Measurements from ENCODE around the gene APC2.
A peak's percentile ranks its signal among the peaks of the same experiment; 100 is the strongest.
"Not testable (repeated sequence)": the region's sequence is repeated elsewhere in the genome, so short reads cannot be mapped to it uniquely, and the experiment has no call there.

The APC2 gene

DNA sequence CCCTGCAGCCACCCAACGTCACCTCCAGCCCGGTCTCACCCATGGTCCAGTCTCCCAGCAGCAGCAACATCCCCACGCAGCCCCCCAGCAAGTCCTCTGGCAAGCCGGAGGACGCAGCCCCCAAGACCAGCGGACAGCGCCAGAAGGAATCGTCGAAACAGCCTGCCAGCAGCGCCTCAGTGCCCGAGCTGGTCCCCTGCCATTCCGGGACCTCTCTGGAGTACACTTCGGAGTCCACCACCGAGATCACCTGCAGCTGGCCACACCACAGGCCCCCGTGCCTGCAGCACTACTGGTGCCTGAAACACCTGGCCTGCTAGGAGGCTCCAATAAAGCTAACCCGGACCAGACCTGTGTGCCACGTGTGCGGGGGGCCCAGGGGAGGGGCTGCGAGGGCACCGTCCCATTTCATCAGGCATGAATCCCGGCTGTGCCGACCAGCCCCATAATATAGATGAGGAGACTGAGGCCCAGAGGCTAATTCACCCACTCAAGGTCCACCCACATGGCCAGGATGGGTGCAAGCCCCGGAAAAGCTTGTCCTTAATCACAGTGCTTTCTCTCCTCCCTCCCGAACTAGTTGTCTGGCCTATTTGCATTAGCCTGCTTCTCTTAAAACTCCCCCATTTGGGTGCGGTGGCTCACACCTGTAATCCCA lies 47.8 kb downstream of the APC2 start:
- DNase-seq, result no peak

DNA sequence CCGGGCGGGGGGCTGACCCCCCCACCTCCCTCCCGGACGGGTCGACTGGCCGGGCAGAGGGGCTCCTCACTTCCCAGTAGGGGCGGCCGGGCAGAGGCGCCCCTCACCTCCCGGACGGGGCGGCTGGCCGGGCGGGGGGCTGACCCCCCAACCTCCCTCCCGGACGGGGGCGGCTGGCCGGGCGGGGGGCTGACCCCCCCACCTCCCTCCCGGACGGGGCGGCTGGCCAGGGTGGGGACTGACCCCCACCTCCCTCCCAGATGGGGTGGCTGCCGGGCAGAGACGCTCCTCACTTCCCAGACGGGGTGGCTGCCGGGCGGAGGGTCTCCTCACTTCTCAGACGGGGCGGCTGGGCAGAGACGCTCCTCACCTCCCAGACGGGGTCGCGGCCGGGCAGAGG lies 49.3 kb downstream of the APC2 start:
- DNase-seq, result not testable (repeated sequence)

DNA sequence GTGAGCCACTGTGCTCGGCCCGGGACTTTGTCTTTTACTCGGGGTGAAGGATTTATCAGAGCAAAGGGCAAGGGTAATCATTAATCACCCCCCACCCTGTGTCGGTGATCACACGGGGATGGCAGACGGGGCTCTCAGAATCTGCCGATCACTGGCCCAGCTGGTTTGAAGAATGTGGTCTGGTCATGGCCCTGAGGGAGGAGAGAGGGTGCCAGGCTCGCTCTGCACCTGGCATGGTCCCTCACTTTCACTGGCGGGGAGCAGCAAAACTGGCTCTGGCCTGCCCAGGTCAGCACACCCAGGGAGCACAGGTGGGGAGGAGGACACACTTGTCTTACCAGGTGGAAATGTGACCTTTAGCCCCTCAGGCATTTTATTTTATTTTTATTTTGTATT lies 51.3 kb downstream of the APC2 start:
- no peak for DNase-seq

DNA sequence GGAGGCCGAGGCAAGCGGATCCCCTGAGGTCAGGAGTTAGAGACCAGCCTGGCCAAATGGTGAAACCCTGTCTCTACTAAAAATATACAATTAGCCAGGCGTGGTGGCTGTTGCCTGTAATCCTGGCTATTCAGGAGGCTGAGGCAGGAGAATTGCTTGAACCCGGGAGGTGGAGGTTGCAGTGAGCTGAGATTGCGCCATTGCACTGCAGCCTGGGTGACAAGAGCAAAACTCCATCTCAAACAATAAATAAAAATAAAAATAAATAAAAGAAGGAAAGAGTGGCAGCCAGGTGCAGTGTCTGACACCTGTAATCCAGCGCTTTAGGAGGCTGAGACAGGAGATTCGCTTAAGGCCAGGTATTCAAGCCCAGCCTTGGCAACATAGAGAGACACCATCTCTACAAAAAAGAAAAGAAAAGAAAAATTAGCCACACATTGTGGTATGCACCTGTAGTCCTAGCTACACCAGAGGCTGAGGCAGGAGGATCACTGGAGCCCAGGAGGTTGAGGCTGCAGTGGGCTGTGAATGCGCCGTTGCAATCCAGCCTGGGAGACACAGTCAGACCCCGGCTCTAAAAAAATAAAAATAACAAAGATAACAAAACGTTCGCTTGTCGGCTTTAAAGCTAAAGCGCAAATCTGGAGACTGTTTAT lies 52.6 kb downstream of the APC2 start:
- DNase-seq, result no peak

DNA sequence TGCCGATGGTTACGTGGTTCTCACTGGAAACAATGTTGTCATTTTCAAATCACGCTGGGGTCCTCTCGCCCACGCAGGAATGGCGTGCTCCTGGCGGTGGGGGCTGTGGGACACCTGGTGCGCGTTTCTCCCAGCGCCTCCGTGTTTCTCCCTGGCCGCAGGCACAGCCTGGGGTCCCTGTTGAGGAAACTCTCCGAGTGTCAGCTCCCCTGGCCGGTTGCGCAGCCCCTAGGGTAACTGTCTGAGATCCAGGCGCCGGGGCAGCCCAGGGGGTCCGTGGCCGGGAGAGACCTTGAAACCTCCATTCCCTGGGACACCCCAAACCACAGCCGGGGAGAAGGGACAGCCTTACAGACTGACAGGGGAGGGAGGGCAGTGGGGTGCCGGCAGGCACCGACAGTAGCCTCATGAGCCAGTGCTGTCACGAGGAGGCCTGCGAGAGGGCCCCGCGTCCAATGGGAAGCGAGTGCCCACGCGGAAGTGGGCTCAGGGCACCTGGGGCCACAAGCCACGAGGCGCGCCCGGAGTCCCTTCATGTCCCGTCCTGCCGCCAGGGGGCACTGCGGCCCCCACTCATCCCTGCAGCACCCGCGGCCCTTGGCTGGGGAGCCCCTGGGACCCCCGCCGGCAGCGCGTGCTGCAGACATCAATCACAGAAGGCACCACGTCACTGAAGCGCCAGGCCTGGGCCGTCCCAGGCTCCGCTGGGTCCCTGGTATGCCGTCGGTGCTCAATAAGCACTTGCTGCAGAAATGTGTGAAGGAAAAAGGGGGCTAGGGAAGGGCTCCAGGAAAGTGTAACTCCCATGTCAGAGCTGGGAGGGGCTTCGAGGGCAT lies 53.4 kb downstream of the APC2 start:
- peak; percentile 83 for DNase-seq

DNA sequence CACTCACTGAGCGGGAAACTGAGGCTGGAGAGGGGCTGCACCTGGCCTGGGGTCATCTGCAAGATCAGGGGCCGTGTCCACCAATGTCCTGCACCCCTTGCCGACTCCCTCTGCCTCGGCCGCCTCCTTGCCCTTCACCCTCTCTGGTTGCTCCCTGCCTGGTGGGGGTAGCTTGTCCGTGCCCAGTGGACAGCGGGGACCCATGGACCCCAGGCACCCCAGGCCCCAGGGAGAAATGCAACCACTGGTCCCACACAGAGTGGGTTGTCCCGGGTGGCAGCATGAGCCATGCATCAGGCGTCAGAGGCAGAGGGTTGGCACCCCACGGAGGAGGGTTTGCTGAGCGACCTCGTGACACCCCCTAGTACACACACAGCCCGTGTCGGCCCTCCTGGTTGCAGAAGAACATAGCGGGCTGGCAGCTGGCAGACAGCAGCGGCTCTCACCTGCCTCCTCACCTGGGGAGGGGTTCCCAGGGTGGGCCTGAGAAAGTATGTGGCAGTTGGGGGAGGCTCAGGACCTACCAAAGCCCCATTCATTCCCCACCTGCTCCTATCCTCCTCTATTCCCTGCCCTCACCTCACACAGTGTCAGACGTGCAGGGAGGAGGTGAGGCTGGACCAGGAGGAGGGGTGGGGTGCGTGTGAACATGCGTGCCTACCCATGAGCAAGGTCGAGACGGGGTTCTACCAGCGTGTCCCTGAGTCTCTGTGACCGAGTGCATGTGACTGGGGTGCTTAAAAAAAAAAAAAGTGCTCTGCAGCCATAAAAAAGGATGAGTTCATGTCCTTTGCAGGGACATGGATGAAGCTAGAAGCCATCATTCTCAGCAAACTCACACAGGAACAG lies 54.2 kb downstream of the APC2 start:
- DNase-seq, result no peak

DNA sequence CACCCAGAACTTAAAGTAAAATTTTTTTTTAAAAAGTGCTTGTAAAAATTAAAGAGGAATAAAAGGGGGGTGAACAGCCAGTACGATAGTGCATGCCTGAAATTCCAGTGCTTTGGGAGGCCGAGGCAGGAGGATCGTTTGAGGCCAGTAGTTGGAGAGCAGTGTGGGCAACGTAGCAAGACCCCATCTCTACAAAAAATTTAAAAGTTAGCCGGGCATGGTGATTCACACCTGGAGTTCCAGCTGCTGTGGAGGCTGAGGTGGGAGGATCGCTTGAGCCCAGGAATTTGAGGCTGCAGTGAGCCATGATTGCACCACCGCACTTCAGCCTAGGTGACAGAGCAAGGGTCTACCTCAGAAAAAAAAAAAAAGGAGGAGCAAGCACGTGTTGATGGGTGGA lies 55.1 kb downstream of the APC2 start:
- no peak for DNase-seq

DNA sequence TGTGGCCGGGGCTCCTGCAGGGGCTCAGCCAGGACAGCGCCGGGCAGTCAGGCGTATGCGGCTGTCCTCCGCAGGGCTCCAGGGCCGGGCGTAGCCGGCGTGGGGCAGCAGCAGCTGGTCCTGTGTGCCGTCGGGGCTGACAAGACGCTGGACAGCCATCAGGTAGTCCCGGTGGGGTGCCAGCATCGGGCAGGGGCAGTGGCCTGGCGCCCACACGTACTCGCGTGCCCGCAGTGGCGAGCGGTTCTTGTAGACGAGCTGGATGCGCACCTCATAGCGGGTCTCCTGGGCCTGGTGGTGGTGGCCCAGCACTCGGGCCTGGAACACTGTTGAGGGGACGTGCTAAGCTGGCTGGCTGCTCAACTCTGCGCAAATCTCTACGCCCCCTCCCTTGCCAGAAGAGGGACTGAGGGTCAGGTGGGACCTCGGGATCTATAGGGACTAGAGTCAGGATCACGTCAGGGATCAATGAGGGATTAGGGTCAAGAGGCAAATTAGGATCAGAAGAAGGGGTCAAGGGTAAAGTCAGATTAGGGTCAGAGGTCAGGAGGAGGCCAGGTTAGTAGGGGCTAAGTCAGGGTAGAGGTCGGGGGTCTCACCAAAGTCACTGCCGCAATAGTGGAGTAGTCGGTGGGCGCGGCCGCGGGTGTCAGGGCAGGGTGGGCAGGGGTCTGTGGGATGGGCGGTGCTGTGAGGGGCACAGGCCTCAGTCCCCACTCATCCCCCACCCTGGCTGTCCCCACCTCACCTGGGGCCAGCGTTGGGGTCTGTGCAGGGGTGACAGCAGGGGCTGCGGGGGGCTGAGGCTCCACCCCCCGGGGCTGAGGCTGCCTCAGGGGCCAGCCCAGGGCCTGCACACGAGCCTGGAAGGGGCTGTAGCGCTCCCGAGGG lies 56.3 kb downstream of the APC2 start:
- no peak for DNase-seq

DNA sequence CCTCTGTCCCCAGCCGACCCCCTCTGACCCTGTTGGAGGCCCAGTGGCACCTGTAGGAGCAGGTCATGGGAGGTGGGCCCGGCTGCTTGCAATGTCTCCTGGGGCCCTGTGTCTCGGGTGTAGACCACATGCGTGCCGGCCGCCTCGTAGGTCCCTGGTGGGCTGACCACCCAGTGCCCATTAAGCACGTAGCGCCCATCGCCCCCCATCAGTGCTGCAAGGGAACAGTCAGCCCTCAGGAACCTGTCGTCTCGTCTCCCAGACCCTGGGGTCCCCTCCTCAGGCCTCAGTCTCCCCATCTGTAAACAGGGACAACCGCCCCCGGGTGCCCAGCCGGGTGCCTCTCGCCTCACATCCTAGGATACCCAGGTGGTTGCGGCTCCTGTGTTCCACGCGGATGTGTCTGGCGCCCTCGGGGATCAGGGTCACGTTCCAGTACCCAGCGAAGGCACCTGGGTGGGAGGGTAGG lies 57.3 kb downstream of the APC2 start:
- DNase-seq, result no peak

DNA sequence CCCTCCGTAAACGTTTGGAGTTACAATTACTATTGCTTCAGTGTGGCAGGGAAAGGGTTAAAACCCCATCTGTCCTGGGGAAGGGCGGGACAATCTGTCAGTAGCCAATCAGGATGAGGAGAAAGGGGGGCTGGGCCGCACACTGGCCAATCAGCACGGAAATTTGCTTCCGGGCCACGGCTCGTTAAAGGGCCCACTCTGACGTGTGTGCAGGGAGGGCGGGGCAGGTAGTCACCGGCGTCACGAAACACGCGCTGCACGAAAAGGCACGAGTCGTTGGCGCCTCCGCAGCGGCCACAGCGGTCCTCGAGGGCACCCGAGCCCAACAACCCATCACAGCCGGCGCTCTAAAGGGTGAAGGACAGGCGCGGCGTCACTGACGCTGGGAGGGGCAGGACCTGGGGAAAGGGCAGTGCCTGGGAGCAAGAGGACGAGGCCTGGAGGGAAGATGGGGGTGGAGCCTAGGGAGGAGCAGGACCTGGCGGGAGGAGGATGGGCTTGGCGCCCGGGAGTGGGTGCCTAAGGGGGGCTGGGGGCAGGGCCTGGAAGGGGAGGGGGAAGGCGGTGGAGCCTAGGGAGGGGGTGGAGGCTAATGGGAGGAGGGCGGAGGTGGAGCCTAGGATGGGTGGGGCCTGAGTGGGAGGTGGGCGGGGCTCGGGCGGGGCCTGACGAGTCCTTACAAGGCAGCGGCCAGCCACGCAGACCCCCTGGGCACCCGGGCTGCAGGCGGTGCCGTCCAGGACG lies 58.0 kb downstream of the APC2 start:
- DNase-seq, result peak; percentile 93

DNA sequence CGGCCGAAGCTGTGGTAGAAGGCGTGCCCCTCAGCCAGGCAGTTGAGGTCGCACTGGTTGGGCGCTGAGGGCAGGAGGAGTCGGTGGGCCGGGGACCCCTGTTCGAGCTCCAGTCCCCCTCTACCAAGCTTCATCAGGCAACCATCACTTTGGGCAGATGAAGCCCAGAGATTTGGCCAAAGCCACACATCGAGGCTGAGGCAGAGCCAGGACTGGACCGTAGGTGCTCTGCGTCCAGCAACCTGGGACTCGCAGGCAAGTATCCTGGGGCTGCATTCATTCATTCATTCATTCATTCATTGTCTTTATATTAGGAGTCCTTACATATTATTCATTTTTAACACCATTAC lies 58.6 kb downstream of the APC2 start:
- DNase-seq, result no peak

DNA sequence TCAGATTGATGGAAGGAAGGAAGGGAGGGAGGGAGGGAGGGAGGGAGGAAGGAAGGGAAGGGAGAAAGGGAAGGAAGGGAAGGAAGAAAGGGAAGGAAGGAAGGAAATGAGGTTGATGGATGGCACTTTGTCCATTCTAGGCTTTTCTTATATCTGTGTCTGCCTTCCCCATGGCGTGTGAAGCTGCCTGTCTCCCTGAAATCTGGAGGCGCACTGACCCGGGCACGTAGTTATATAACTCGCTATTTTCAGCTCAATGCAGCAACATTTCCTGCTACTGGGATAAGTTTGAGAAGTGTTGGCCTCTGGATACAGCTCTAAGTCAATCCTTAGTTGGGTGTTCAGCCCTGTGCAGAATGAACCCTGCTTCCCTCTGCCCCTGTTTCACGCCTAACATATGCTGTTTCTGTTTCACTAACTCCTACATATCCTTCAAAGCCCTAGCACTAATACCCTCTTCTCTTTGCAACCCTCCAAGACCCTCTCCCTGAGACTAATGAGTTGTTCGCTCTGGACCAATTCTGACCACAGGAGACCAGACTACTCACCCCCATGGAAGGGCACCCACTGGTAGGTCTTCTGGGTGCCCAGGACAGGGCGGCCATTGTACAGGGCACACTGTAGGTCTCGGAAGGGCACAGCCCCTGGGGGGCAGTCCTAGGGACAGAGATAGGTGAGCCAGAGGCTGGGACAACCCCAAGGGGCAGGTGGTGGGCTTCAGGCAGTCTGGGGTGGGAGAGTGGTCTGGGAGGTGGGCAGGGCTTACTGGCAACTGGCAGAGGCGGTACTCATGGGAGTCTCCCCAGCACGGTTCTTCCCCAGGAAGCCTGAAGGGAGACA lies 59.9 kb downstream of the APC2 start:
- no peak for DNase-seq

DNA sequence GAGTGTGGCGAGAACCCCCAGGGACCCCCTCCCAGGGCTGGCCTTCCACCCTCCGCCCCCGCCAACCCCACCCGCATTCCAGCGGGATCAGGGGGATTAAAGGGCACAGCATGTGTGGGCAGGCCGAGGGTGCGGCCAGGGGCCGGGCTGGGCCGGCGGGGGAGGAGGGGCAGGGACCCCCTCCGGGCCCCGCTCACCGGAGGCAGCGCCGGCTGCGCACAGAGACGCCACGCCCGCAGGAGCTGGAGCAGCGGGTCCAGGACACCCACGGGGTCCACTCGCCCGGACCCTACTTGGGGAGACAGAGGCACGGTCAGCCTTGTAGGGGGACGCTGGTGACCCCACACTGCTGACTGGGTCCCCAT lies 60.5 kb downstream of the APC2 start:
- no peak for DNase-seq

DNA sequence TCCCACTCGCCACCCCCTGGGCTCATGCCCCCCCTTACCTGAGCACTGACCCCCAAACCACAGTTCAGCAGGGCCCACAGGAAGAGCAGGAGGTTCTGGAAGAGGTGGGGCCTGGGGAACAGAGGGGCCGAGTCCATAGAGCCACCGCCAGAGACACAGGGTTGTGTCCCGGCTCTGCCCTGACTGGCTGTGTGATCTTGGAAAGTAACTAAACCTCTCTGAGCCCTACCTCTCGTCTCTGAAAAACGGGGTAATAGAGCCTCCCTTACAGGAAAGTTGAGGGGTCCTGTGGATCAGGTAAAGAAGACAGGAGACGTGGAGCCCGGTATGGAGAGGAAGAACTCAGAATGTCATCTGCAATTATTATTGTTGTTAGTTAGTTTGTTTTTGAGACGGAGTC lies 60.9 kb downstream of the APC2 start:
- DNase-seq, result no peak

DNA sequence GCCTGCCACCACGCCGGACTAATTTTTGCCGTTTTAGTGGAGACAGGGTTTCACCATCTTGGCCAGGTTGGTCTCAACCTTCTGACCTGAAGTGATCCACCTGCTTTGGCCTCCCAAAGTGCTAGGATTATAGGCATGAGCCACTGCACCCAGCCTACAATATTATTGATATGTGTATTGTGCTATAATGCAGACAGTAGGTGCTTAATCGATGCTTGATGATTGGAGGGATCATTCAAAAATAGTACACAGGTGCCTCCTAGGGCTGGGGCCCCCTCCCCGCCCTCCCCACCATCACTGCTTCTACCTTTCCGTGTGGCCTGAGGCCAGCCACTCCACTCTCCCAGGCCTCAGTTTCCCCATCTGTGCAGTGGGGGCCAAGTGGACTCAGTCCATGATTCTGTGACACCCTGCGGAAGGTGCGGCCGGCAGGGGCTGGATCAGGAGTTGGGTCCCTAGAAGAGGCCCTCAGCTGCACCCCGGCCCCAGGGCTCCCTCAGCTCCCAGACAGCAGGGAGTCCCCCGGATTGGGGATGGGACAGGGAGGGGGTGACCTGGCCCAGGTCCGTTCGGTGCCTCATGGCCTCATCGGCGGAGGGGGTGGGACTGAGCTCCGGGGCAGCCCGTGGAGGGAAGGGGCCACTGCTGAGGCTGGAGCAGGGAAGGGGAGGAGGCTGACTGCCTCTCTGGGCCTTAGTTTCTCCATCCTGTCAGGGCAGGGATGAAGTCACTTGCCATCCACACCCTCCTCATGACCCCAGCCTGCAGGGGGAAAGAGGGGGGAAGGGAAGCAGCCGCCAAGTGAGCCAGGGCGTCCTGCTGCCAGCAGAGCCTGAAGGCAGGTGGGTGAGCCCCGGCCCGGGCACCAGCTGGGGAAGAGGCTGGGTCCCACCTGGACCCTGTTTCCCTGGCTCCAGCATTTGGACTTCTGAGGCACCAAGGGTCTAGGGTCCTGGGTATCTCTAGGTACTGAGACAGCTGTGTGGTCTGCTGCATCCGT lies 61.7 kb downstream of the APC2 start:
- no peak for DNase-seq

DNA sequence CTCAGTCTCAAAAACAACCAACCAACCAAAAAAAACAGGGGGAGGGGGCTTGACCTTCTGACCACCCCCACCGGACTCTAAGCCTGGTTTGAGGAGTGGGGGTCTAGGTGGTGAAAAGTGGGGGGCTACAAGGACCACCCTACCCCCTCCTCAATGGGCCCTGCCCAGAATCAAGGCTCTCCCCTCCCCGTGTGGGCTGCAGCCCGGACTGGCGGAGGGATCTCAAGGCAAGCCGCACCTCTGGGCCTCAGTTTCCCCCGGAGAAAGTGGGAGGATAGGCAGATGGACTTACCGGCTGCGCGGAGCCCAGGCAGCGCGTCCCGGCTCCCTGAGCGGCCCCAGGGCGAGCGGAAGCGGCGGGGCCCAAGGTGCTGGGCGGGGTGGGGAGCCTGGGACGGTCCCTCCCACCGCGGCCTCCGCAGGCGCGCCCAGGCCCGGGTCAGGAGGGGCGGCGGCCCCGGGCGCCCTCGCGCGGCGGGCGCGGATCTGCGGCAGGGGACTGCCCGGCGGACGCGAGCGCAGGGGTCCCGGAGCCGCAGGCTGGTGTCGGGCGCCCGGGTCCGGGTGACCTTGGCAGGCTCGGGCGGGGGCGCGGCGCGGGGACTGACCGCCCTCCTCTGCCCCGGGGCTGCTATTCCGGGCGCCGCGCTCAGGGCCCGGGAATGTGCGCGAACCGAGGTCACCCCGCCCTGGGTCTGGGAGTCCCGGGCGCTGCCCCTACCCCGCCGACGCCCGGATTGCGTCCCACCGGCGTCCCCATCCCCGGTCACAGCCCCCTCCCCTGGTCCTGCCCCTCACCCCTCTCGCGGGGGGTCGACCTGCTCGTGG lies 63.0 kb downstream of the APC2 start, which contains the start of gene ADAMTSL5:
TSS of gene ADAMTSL5 (minus strand) at position 349 of the 828 bp plus-strand sequence. CDS start 2,076 bp downstream, outside the sequence.
- DNase-seq, result peak; percentile 86

DNA sequence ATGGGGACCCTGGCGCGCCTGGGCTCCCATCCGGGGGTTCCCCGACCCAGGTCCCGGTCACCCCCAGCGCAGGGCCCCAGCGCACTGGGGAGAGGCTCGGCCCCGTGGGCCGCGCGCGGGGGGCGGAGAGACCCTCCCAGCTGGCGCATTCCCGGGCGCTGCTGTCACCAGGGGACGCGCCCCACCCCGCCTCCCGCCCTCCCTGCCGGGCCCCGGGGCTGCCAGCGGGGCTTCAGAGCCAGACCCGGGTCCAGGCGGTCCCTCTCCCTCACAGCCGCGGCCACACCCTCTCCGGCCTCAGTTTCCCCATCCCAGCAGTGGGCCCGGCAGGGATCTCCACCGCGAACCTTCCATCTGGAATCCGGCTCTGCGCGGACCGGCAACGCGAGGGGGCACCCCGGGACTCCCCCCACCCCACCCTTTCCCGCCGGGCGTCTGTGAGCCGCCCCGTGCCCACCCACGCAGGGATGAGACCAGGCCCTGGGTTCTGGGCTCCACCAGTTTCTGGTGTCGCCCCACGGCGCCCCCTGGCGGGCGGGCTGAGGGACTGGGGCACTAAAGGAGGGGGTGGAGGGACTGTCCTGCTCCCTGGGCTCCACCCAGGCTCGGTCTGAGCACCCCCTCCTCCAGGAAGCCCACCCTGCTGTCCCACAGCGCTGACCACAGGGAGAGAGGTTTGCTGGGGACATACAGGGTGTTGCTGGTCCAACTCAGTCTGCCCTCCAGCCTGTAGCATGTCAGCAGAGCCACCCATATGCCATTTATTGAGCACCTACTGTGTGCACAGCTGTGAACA lies 63.8 kb downstream of the APC2 start:
- peak; percentile 79 for DNase-seq

Data from stimulated activated CD4-positive, alpha-beta T cell treated with anti-CD3 and anti-CD28 coated beads, Interleukin-15, amount 100 ng/mL, for 24 hours (primary cell).